ENCODE data around the gene SPANXN1. TPM values are rescaled to one million over a fixed set of nuclear protein-coding genes. Genes with fewer than 3 reads are reported as not detected.
A peak's percentile ranks its signal among the peaks of the same experiment; 100 is the strongest.
"Not testable (repeated sequence)": the region's sequence is repeated elsewhere in the genome, so short reads cannot be mapped to it uniquely, and the experiment has no call there.

The SPANXN1 gene, protein sequence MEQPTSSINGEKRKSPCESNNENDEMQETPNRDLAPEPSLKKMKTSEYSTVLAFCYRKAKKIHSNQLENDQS
- total RNA-seq (not detected), polyA plus RNA-seq (not detected)

DNA sequence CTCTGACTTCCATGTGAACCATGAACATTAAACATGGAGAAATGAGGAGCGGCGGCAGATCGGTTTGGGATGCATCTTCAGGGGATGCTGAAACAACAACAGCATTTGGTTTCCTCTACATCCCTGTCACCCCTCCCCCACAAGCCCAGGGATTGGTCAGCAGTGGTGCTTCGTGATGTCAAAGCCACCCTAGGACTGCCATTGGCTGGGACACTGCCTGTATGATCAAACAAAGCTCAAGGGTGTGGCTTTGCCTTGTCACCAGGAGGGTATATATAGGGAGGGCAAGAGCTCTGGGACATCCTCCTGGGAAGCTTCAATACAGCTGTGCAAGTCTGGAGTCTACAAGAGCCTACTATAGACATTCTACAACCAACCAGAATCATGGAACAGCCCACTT is at the start of gene SPANXN1:
TSS of gene SPANXN1 (plus strand) at position 301 of the 400 bp plus-strand sequence. CDS start at position 385, 84 bp downstream.
- H3K36me3 ChIP-seq (ENCODE audit: control insufficient read depth in 4 of 4, insufficient read depth in 3 of 4, low read depth in 1 of 4, low read length in 3 of 4); H3K4me3 ChIP-seq (ENCODE audit: low read depth in 1 of 3, low read length in 3 of 3); DNase-seq (ENCODE audit: low spot score); H3K27me3 ChIP-seq (ENCODE audit: control insufficient read depth in 4 of 4, insufficient read depth in 4 of 4, low read length in 3 of 4); H3K27ac ChIP-seq (ENCODE audit: low read depth in 1 of 2, low read length in 2 of 2); H3K4me1 ChIP-seq (ENCODE audit: control insufficient read depth in 4 of 4, insufficient read depth in 4 of 4, low read length in 3 of 4); H3K9ac ChIP-seq (ENCODE audit: low read depth in 1 of 2, low read length in 2 of 2); H3K9me3 ChIP-seq (ENCODE audit: control insufficient read depth in 4 of 4, low read length in 3 of 4): not testable (repeated sequence)
- WGBS = 77% methylated on average over 4 of the region's 4 CpGs

DNA sequence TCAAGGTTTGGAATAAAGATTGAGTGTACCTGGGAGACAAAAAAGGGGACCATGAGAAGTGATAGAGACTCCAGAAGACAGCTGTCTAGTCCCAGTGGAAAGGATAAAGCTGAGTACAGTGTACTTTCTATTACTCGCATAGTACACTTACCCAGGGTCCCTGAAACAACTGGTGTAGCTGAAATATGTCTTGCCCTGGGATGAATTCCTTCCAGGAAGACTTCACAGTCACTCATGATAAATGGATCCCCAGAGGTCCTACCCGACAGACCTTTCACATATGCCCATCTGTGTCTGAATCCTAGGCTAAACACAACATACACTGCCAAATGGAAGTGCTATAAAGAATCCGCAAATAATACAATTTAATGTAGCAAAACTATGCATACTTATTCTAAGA is 48.2 kb upstream of the SPANXN1 start:
- no peak for TF ChIP-seq JUND (IDR thresholded peaks at IDR 0.05)
- no peak for TF ChIP-seq EGR1 (IDR thresholded peaks at IDR 0.05; ENCODE audit: low read depth in 2 of 2)
- no peak for TF ChIP-seq HNF4G (IDR thresholded peaks at IDR 0.05)
- TF ChIP-seq, protein P1, sequence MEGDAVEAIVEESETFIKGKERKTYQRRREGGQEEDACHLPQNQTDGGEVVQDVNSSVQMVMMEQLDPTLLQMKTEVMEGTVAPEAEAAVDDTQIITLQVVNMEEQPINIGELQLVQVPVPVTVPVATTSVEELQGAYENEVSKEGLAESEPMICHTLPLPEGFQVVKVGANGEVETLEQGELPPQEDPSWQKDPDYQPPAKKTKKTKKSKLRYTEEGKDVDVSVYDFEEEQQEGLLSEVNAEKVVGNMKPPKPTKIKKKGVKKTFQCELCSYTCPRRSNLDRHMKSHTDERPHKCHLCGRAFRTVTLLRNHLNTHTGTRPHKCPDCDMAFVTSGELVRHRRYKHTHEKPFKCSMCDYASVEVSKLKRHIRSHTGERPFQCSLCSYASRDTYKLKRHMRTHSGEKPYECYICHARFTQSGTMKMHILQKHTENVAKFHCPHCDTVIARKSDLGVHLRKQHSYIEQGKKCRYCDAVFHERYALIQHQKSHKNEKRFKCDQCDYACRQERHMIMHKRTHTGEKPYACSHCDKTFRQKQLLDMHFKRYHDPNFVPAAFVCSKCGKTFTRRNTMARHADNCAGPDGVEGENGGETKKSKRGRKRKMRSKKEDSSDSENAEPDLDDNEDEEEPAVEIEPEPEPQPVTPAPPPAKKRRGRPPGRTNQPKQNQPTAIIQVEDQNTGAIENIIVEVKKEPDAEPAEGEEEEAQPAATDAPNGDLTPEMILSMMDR (IDR thresholded peaks at IDR 0.05; ENCODE audit: low read depth, low read length, missing input control) = no peak
- TF ChIP-seq RXRA (IDR thresholded peaks at IDR 0.05) = no peak
- TF ChIP-seq YY1 (IDR thresholded peaks at IDR 0.05) = no peak
- no peak for TF ChIP-seq FOXA1 (IDR thresholded peaks at IDR 0.05)
- TF ChIP-seq NR2F2 (IDR thresholded peaks at IDR 0.05) = no peak
- no peak for TF ChIP-seq TAF1 (conservative IDR thresholded peaks at IDR 0.05)
- TF ChIP-seq, protein P2, sequence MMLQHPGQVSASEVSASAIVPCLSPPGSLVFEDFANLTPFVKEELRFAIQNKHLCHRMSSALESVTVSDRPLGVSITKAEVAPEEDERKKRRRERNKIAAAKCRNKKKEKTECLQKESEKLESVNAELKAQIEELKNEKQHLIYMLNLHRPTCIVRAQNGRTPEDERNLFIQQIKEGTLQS (IDR thresholded peaks at IDR 0.05) = no peak
- TF ChIP-seq, protein P3, sequence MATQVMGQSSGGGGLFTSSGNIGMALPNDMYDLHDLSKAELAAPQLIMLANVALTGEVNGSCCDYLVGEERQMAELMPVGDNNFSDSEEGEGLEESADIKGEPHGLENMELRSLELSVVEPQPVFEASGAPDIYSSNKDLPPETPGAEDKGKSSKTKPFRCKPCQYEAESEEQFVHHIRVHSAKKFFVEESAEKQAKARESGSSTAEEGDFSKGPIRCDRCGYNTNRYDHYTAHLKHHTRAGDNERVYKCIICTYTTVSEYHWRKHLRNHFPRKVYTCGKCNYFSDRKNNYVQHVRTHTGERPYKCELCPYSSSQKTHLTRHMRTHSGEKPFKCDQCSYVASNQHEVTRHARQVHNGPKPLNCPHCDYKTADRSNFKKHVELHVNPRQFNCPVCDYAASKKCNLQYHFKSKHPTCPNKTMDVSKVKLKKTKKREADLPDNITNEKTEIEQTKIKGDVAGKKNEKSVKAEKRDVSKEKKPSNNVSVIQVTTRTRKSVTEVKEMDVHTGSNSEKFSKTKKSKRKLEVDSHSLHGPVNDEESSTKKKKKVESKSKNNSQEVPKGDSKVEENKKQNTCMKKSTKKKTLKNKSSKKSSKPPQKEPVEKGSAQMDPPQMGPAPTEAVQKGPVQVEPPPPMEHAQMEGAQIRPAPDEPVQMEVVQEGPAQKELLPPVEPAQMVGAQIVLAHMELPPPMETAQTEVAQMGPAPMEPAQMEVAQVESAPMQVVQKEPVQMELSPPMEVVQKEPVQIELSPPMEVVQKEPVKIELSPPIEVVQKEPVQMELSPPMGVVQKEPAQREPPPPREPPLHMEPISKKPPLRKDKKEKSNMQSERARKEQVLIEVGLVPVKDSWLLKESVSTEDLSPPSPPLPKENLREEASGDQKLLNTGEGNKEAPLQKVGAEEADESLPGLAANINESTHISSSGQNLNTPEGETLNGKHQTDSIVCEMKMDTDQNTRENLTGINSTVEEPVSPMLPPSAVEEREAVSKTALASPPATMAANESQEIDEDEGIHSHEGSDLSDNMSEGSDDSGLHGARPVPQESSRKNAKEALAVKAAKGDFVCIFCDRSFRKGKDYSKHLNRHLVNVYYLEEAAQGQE (IDR thresholded peaks at IDR 0.05) = no peak
- no peak for TF ChIP-seq FOXA2 (IDR thresholded peaks at IDR 0.05)
- TF ChIP-seq RAD21 (IDR thresholded peaks at IDR 0.05) = no peak
- TF ChIP-seq GABPA (IDR thresholded peaks at IDR 0.05 in 1 of 2, conservative IDR thresholded peaks at IDR 0.05 in 1 of 2) = no peak
- Histone ChIP-seq H3K27ac (ENCODE audit: low read depth in 1 of 2, low read length in 2 of 2) (no peak overlapping the region), H3K27me3 (ENCODE audit: control insufficient read depth in 4 of 4, insufficient read depth in 4 of 4, low read length in 3 of 4) (no peaks in the 10 kb centered on the region), H3K4me3 (ENCODE audit: low read depth in 1 of 3, low read length in 3 of 3) (no peak overlapping the region), H3K9me3 (ENCODE audit: control insufficient read depth in 4 of 4, low read length in 3 of 4) (no peaks in the 10 kb centered on the region), H3K36me3 (ENCODE audit: control insufficient read depth in 4 of 4, insufficient read depth in 3 of 4, low read depth in 1 of 4, low read length in 3 of 4) (no peaks in the 10 kb centered on the region), H3K4me1 (ENCODE audit: control insufficient read depth in 4 of 4, insufficient read depth in 4 of 4, low read length in 3 of 4) (no peaks in the 10 kb centered on the region), H3K9ac (ENCODE audit: low read depth in 1 of 2, low read length in 2 of 2) (no peak overlapping the region)
- WGBS = 78% methylated on average over 3 of the region's 3 CpGs
- no peak for DNase-seq (ENCODE audit: low spot score)

DNA sequence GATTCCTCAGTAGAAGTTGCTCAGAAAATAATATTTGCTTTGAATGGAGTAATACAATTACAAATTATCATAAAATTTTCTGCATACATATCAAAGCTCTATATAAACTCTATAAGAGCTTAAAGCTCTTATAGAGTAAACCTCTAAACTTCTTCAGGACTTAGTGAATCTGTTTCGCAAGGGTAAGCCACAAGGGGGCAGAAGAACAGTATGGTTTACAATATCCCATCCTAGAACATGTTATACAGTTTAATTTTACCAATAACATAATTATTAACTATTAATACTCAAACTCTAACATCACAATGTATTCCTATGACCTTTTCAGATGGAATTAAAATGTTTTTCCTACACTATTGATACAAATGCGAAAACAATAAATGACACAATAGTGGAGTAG is 33.8 kb upstream of the SPANXN1 start:
- H3K4me1 ChIP-seq (ENCODE audit: control insufficient read depth in 4 of 4, insufficient read depth in 4 of 4, low read length in 3 of 4) = no peaks in the 10 kb centered on the region
- no peak overlapping the region for H3K9ac ChIP-seq (ENCODE audit: low read depth in 1 of 2, low read length in 2 of 2)
- H3K4me3 ChIP-seq (ENCODE audit: low read depth in 1 of 3, low read length in 3 of 3) = no peak overlapping the region
- H3K27ac ChIP-seq (ENCODE audit: low read depth in 1 of 2, low read length in 2 of 2) = no peak overlapping the region
- TF ChIP-seq HNF4G (IDR thresholded peaks at IDR 0.05) (no peak), TAF1 (conservative IDR thresholded peaks at IDR 0.05) (no peak), GABPA (IDR thresholded peaks at IDR 0.05 in 1 of 2, conservative IDR thresholded peaks at IDR 0.05 in 1 of 2) (no peak), SP1 (IDR thresholded peaks at IDR 0.05) (no peak), RAD21 (IDR thresholded peaks at IDR 0.05) (peak in 1 of 2 donors; percentile 30)
- TF ChIP-seq, protein P2 (IDR thresholded peaks at IDR 0.05) = no peak
- DNase-seq (ENCODE audit: low spot score) = no peak
- 60% methylated on average over 2 of the region's 2 CpGs for WGBS
- H3K36me3 ChIP-seq (ENCODE audit: control insufficient read depth in 4 of 4, insufficient read depth in 3 of 4, low read depth in 1 of 4, low read length in 3 of 4) = no peaks in the 10 kb centered on the region
- H3K9me3 ChIP-seq (ENCODE audit: control insufficient read depth in 4 of 4, low read length in 3 of 4) = no peaks in the 10 kb centered on the region
- H3K27me3 ChIP-seq (ENCODE audit: control insufficient read depth in 4 of 4, insufficient read depth in 4 of 4, low read length in 3 of 4) = no peaks in the 10 kb centered on the region
